BLaER1 treated with 17β-estradiol and CSF1 and Interleukin-3, amounts not matched to agents 10 nM and 100 nM (cell line): ENCODE results near the gene SLC35G2.
"Not testable (repeated sequence)": the region's sequence is repeated elsewhere in the genome, so short reads cannot be mapped to it uniquely, and the experiment has no call there.

Experiments used
- H3K27ac ChIP-seq, 11 experiments: shearing (Covaris generic); formaldehyde crosslinking; 2 replicates each; pipeline ENCODE4 v1.8.1; 2022
- H3K27me3 ChIP-seq, 11 experiments: shearing (Covaris generic); formaldehyde crosslinking; 2 replicates each; pipeline ENCODE4 v1.8.1; 2022
- H3K36me3 ChIP-seq, 11 experiments: shearing (Covaris generic); formaldehyde crosslinking; 2 replicates each; pipeline ENCODE4 v1.8.1; 2022
- H3K4me1 ChIP-seq, 10 experiments: shearing (Covaris generic); formaldehyde crosslinking; 2 replicates each; pipeline ENCODE4 v1.8.1; 2022
- H3K4me2 ChIP-seq, 11 experiments: shearing (Covaris generic); formaldehyde crosslinking; 2 replicates each; pipeline ENCODE4 v1.8.1; 2022
- H3K4me3 ChIP-seq, 10 experiments: shearing (Covaris generic); formaldehyde crosslinking; 2 replicates each; pipeline ENCODE4 v1.8.1; 2022
- H3K9ac ChIP-seq, 11 experiments: shearing (Covaris generic); formaldehyde crosslinking; 2 replicates each; pipeline ENCODE4 v1.8.1; 2022
- H3K9me3 ChIP-seq, 11 experiments: shearing (Covaris generic); formaldehyde crosslinking; replicated peaks in 1 of 11; 2 replicates each; pipeline ENCODE4 v1.8.1; 2022
- H4K20me1 ChIP-seq, 11 experiments: shearing (Covaris generic); formaldehyde crosslinking; 2 replicates each; pipeline ENCODE4 v1.8.1; 2022
- Cebpa-rat ChIP-seq, 11 experiments: shearing (Covaris generic); IDR thresholded peaks; 2 replicates each; pipeline ENCODE4 v1.8.1; 2022

SLC35G2 gene

DNA sequence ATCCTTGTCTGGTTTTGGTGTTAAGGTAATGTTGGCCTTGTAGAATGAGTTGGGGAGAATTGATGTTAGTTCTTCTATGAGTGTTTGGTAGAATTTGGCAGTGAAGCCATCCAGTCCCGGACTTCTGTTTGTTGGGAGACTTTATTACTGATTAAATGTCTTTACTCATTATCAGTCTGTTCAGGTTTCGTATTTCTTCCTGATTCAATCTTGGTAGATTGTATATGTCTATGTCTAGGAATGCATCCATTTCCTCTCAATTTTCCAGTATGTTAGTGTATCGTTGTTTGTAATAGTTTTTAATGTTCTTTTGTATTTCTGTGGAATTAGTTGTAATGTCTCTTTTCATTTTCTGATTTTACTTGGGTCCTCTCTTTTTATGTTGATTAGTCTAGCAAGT is 82.5 kb downstream of the SLC35G2 start:
- H3K9ac ChIP-seq, result no peak overlapping the region
- no peaks in the 10 kb centered on the region for H3K27me3 ChIP-seq
- H3K36me3 ChIP-seq, result peaks cover 28 to 72% (median 59%) of the 10 kb centered on the region in 11 experiments
- H3K4me2 ChIP-seq, result peak overlapping the region in 3 of 11 experiments; percentile 1 to 46 (median 42); a peak in 4 of 22 replicates
- H3K27ac ChIP-seq, result no peak overlapping the region; a peak in 1 of 22 replicates
- peaks cover 7 to 70% (median 9%) of the 10 kb centered on the region in 10 experiments; a peak in 15 of 20 replicates for H3K4me1 ChIP-seq
- no peak overlapping the region for H3K4me3 ChIP-seq
- peaks cover 3 to 78% (median 26%) of the 10 kb centered on the region in 11 experiments; a peak in 16 of 22 replicates for H4K20me1 ChIP-seq
- peaks cover 29 to 87% (median 71%) of the 10 kb centered on the region in 11 experiments for H3K9me3 ChIP-seq
- no peak for TF ChIP-seq Cebpa-rat (IDR thresholded peaks at IDR 0.05)

DNA sequence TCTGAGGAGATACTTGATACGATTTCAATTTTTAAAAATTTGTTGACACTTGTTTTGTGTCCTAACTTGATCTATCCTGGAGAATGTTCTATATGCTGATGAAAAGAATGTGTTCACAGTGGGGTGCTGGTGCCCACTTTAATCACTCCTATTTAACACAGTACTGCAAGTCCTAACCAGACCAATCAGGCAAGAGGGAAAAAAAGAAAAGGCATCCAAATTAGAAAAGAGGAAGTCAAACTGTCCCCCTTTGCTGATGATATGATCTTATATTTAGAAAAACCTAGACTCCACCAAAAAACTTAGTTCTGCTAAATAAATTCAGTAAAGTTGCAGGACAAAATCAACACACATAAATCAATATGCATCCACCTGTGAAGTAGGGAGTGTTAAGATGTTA is 83.6 kb downstream of the SLC35G2 start:
- not testable (repeated sequence) for H3K27me3 ChIP-seq, H3K4me3 ChIP-seq, H3K9ac ChIP-seq
- peaks cover 14 to 79% (median 37%) of the 10 kb centered on the region in 11 experiments; a peak in 17 of 22 replicates for H4K20me1 ChIP-seq
- H3K9me3 ChIP-seq, result peaks cover 29 to 87% (median 72%) of the 10 kb centered on the region in 11 experiments
- H3K4me2 ChIP-seq, result peak overlapping the region in 8 of 11 experiments; percentile 4 to 73 (median 36); a peak in 13 of 22 replicates
- H3K36me3 ChIP-seq, result peaks cover 28 to 72% (median 57%) of the 10 kb centered on the region in 11 experiments
- H3K4me1 ChIP-seq, result peaks cover 7 to 70% (median 9%) of the 10 kb centered on the region in 10 experiments; a peak in 15 of 20 replicates
- 0 out of 22 replicates have a peak overlapping the region, but pooled peaks of 1 of the 11 experiments have one; percentile 23 for H3K27ac ChIP-seq

DNA sequence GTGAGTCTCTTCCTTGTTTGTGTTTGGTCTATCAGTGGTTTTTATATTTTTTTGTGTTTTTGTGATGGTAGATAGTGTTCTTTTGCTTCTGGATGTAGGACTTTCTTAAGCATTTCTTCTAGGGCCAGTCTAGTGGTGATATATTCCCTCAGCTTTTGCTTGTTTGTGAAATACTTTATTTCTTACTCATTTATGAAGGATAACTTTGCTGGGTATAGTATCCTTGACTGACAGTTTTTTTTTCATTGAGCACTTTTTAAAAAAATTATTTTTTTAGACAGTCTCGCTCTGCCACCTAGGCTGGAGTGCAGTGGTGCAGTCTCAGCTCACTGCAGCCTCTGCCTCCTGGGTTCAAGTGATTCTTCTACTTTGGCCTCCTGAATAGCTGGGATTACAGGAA is 85.0 kb downstream of the SLC35G2 start:
- H3K4me3 ChIP-seq, result peak overlapping the region in 1 of 10 experiments; percentile 11; a peak in 2 of 20 replicates
- H3K27ac ChIP-seq, result no peak overlapping the region
- peaks cover 18 to 79% (median 49%) of the 10 kb centered on the region in 11 experiments; a peak in 17 of 22 replicates for H4K20me1 ChIP-seq
- H3K36me3 ChIP-seq, result peaks cover 28 to 64% (median 54%) of the 10 kb centered on the region in 11 experiments
- H3K9me3 ChIP-seq, result peaks cover 29 to 90% (median 72%) of the 10 kb centered on the region in 11 experiments
- H3K4me2 ChIP-seq, result no peak overlapping the region
- no peak overlapping the region for H3K9ac ChIP-seq
- H3K27me3 ChIP-seq, result no peaks in the 10 kb centered on the region
- no peak for TF ChIP-seq Cebpa-rat (IDR thresholded peaks at IDR 0.05)
- peaks cover 7 to 68% (median 9%) of the 10 kb centered on the region in 10 experiments; a peak in 15 of 20 replicates for H3K4me1 ChIP-seq

DNA sequence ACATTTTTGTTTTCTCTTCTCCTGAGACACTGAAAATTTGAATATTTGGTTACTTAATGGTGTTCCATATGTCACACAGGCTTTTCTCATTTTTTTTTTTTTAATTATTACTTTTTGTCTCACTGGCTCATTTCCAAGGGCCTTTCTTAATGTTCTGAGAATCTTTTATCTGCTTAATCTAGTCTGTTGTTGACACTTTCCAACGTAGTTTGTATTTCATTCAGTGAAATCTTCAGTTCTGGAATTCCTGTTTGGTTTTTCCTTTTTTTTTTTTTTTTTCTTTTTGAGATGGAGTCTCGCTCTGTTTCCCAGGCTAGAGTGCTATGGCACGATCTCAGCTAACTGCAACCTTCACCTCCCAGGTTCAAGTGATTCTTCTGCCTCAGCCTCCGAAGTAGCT is 85.8 kb downstream of the SLC35G2 start:
- no peak for TF ChIP-seq Cebpa-rat (IDR thresholded peaks at IDR 0.05)
- peaks cover 25 to 55% (median 46%) of the 10 kb centered on the region in 11 experiments for H3K36me3 ChIP-seq
- H3K9me3 ChIP-seq, result peaks cover 28 to 82% (median 63%) of the 10 kb centered on the region in 11 experiments
- H3K27ac ChIP-seq, result no peak overlapping the region
- H3K27me3 ChIP-seq, result no peaks in the 10 kb centered on the region
- peaks cover 7 to 64% (median 9%) of the 10 kb centered on the region in 10 experiments; a peak in 15 of 20 replicates for H3K4me1 ChIP-seq
- H3K4me2 ChIP-seq, result no peak overlapping the region
- peaks cover 25 to 80% (median 51%) of the 10 kb centered on the region in 11 experiments; a peak in 17 of 22 replicates for H4K20me1 ChIP-seq
- H3K9ac ChIP-seq, result no peak overlapping the region
- no peak overlapping the region for H3K4me3 ChIP-seq
